Brain microvascular endothelial cell (primary cell): ENCODE measurements around the gene PHF21A.

ENCODE experiments used
- DNase-seq: peaks from one replicate; pipeline ENCODE4 v3.0.0-alpha.2; 2020
- H3K27ac ChIP-seq: fragments of 250-450 bp; sonication (Bioruptor Pico); 2 replicates; pipeline ENCODE4 v1.5.1; 2020; ENCODE audit warnings: mild to moderate bottlenecking, moderate library complexity
- H3K27me3 ChIP-seq: fragments of 250-450 bp; sonication (Bioruptor Pico); replicated peaks from 2 replicates; pipeline ENCODE4 v1.5.1; 2020; ENCODE audit warnings: mild to moderate bottlenecking
- H3K36me3 ChIP-seq: fragments of 250-450 bp; sonication (Bioruptor Pico); replicated peaks from 2 replicates; pipeline ENCODE4 v1.5.1; 2020; ENCODE audit warnings: mild to moderate bottlenecking
- H3K4me3 ChIP-seq: 2 replicates; pipeline ENCODE4 v1.5.1; 2011; ENCODE audit warnings: low read depth, mild to moderate bottlenecking, control low read depth, low read length, moderate library complexity
- CTCF ChIP-seq: IDR thresholded peaks from 2 replicates; pipeline ENCODE4 v1.5.1; 2011; ENCODE audit warnings: low read depth, mild to moderate bottlenecking, moderate library complexity, low read length, control low read depth, inconsistent platforms; ENCODE audit errors: missing control alignments
- in situ Hi-C: cut with HindIII; loops from 2 replicates; pipeline ENCODE4 v1.10.0; 2017; ENCODE audit warnings: low sequenced_read_pairs, low pct_ligation_motif_present

PHF21A gene

GRCh38 chr11:45927684-45928413 lies 193.4 kb downstream of the PHF21A start:
- in situ Hi-C loops, result no loop called here
- TF ChIP-seq CTCF, result no peak
- no peak overlapping the region for H3K4me3 ChIP-seq
- DNase-seq, result no peak
- H3K27me3 ChIP-seq, result peaks cover 16% of the 10 kb centered on the region
- H3K27ac ChIP-seq, result no peak overlapping the region
- H3K36me3 ChIP-seq, result peaks cover 6% of the 10 kb centered on the region

- Histone ChIP-seq H3K4me3 (no peak overlapping the region), H3K27me3 (peaks cover 21% of the 10 kb centered on the region), H3K36me3 (peaks cover 3% of the 10 kb centered on the region), H3K27ac (no peak overlapping the region)
- no peak for DNase-seq
- no peak for TF ChIP-seq CTCF
- in situ Hi-C loops, result no loop called here
Observed at GRCh38 chr11:45927332-45927683, 193.9 kb downstream of the PHF21A start.

GRCh38 chr11:45926536-45927331 lies 194.5 kb downstream of the PHF21A start:
- in situ Hi-C loops, result no loop called here
- TF ChIP-seq CTCF, result no peak
- no peaks in the 10 kb centered on the region for H3K36me3 ChIP-seq
- H3K4me3 ChIP-seq, result no peak overlapping the region
- peaks cover 27% of the 10 kb centered on the region for H3K27me3 ChIP-seq
- no peak for DNase-seq
- H3K27ac ChIP-seq, result no peak overlapping the region

GRCh38 chr11:45926001-45926401 lies 195.3 kb downstream of the PHF21A start:
- Histone ChIP-seq H3K27me3 (peaks cover 32% of the 10 kb centered on the region), H3K27ac (no peak overlapping the region), H3K4me3 (no peak overlapping the region), H3K36me3 (no peaks in the 10 kb centered on the region)
- no peak for DNase-seq
- in situ Hi-C loops, result no loop called here
- TF ChIP-seq CTCF, result no peak

- H3K27me3 ChIP-seq, result peaks cover 32% of the 10 kb centered on the region
- TF ChIP-seq CTCF, result no peak
- in situ Hi-C loops, result no loop called here
- H3K27ac ChIP-seq, result no peak overlapping the region
- DNase-seq, result no peak
- H3K36me3 ChIP-seq, result no peaks in the 10 kb centered on the region
- no peak overlapping the region for H3K4me3 ChIP-seq
Observed at GRCh38 chr11:45925550-45925949, 195.7 kb downstream of the PHF21A start.
